ENCODE data around the gene SPATA18. TPM values are rescaled to one million over a fixed set of nuclear protein-coding genes. Genes with fewer than 3 reads are reported as not detected.

The SPATA18 gene
- total and polyA plus RNA-seq, 2 of the 8 experiments (the other 6 are each of a cell fraction or from before 2014, with no cell fraction given), result 1.4 to 2.4 TPM

DNA sequence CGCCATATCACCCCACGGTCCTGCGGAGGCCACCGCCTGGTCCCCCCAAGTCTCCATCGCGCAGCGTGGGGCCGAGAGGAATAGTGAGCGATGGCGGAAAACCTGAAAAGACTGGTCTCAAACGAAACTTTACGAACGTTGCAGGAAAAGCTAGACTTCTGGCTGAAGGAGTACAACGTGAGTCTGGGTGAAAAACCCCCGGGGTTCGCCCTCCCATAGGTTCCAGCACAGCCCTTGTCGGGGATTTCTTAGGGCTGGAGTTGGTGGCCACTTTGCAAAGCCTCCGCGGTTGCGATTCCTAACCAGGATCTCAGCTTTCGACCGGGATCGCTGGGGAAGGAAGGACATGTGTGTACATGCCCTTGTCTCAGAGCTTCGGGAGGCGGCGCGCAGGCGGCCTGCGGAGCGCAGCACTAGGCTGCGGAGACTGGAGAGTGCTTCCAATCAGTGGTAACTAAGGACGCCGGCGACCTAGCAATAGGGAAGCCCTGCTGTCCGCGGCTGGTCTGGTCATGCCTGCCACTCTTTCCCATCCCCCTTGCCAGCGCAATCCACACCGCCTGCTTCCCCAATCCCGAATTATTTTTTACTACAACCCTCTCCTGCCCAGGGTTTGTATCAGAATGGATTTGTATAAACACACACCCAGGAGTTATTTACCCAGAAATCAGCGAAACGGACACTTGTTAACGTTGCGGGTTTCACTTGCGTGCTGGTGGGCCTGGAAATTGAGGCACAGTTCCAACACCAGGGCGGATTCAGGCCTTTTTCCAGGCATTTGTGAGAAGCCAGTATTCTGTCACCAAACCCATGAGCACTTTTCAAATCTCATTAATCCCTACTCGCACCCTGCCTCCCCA lies 741 bp downstream of the SPATA18 start (continued):
- TF ChIP-seq POU5F1 (IDR thresholded peaks at IDR 0.05; ENCODE audit: low read depth, low read length), result no peak
- no peak for TF ChIP-seq BCL11A (IDR thresholded peaks at IDR 0.05; ENCODE audit: low read depth in 2 of 2, low read length in 2 of 2)
- no peak for TF ChIP-seq EGR1 (IDR thresholded peaks at IDR 0.05; ENCODE audit: borderline replicate concordance, low read depth, low read length)
- TF ChIP-seq HDAC6 (IDR thresholded peaks at IDR 0.05; ENCODE audit: low read depth, low read length), result no peak
- no peak for TF ChIP-seq SIX5 (IDR thresholded peaks at IDR 0.05; ENCODE audit: low read depth, low read length)
- TF ChIP-seq GTF2F1 (IDR thresholded peaks at IDR 0.05; ENCODE audit: borderline replicate concordance, low read depth, low read length), result no peak
- no peak for TF ChIP-seq NRF1 (IDR thresholded peaks at IDR 0.05; ENCODE audit: low read depth, low read length)
- TF ChIP-seq SIRT6 (IDR thresholded peaks at IDR 0.05; ENCODE audit: low read length), result no peak
- no peak for TF ChIP-seq NANOG (IDR thresholded peaks at IDR 0.05; ENCODE audit: insufficient read depth, low read depth, low read length, poor library complexity, severe bottlenecking)
- TF ChIP-seq BACH1 (IDR thresholded peaks at IDR 0.05; ENCODE audit: low read length), result no peak
- no peak for TF ChIP-seq JUN (IDR thresholded peaks at IDR 0.05; ENCODE audit: low read depth, low read length)
- TF ChIP-seq ZNF274 (IDR thresholded peaks at IDR 0.05; ENCODE audit: borderline replicate concordance, extremely low read depth, low read length), result no peak
- TF ChIP-seq BRCA1 (IDR thresholded peaks at IDR 0.05; ENCODE audit: low read depth, low read length), result no peak
- 0 out of 2 replicates have a peak, but pooled peaks have one; percentile 7 for TF ChIP-seq SP1 (IDR thresholded peaks at IDR 0.05; ENCODE audit: low read depth, low read length)
- TF ChIP-seq PHF8 (conservative IDR thresholded peaks at IDR 0.05; ENCODE audit: low read depth, low read length), result peak; percentile 59
- TF ChIP-seq CREB1 (IDR thresholded peaks at IDR 0.05), result no peak
- TF ChIP-seq RBBP5 (IDR thresholded peaks at IDR 0.05; ENCODE audit: borderline replicate concordance, low read depth, low read length), result peak; percentile 88
- peak; percentile 71 for TF ChIP-seq TAF1 (IDR thresholded peaks at IDR 0.05; ENCODE audit: low read depth, low read length)
- no peak for TF ChIP-seq CEBPB (IDR thresholded peaks at IDR 0.05; ENCODE audit: low read depth, low read length)
- no peak for TF ChIP-seq GABPA (IDR thresholded peaks at IDR 0.05; ENCODE audit: borderline replicate concordance, insufficient read depth, low read length)
- TF ChIP-seq EP300 (IDR thresholded peaks at IDR 0.05; ENCODE audit: borderline replicate concordance in 1 of 2, low read depth in 2 of 2, low read length in 2 of 2), result no peak
- TF ChIP-seq RNF2 (IDR thresholded peaks at IDR 0.05; ENCODE audit: borderline replicate concordance, low read depth, low read length, missing control alignments, poor library complexity, severe bottlenecking), result no peak
- no peak for TF ChIP-seq MAFK (IDR thresholded peaks at IDR 0.05; ENCODE audit: low read depth, low read length)
- no peak for TF ChIP-seq SP4 (IDR thresholded peaks at IDR 0.05; ENCODE audit: low read length)

Data from H1 (cell line).